RWPE1 (cell line): ENCODE measurements around the gene VASH2.

Experiments used
- CTCF ChIA-PET: fragments of 350-600 bp; sonication (Branson Sonifier 250); formaldehyde crosslinking; extraction: SDS; loops from one replicate; lab custom pipeline; 2021; lab: Yijun Ruan, JAX
- POLR2A ChIA-PET: fragments of 400-600 bp; formaldehyde crosslinking; extraction: SDS; loops from one replicate; lab custom pipeline; 2020; ENCODE audit warnings: antibody characterized with exemption; ENCODE audit not compliant: low non-redundant PET; lab: Yijun Ruan, JAX
- DNase-seq: peaks from one replicate; pipeline ENCODE4 v3.0.0; 2012; ENCODE audit warnings: low spot score
- H3K27ac ChIP-seq: fragments of 450-650 bp; 2 replicates; pipeline ENCODE4 v1.5.1; 2017
- TF ChIP-seq, protein P1 (sequence below): fragments of 450-650 bp; conservative IDR thresholded peaks from 2 replicates; pipeline ENCODE4 v1.5.1; 2017; ENCODE audit warnings: low read depth, mild to moderate bottlenecking

Gene VASH2

DNA sequence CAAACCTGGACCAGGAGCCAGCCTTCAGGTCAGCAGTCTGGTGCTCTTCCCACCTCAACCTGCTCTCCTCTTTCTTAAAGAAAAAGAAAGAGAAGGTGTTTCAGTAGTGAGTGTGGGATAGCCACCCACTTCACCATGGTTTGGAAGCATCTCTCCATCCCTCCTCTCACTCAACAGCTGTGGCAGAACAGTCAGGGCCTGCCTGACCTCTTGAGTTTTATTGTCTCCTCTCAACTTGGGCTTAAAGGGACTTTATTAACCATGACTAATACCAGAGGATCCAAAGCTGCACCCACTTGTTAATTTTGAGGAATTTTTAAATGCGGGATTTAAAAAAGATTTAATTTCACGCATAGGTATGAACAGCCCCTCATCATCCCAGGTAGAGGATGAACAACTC, 570 bp upstream of the VASH2 start:
- CTCF ChIA-PET: interaction anchor here (1.3 kb wide), 1 partner anchor 19 kb away, joined by 4 read pairs; no protein-coding TSS in a partner anchor
- TF ChIP-seq, protein P1, sequence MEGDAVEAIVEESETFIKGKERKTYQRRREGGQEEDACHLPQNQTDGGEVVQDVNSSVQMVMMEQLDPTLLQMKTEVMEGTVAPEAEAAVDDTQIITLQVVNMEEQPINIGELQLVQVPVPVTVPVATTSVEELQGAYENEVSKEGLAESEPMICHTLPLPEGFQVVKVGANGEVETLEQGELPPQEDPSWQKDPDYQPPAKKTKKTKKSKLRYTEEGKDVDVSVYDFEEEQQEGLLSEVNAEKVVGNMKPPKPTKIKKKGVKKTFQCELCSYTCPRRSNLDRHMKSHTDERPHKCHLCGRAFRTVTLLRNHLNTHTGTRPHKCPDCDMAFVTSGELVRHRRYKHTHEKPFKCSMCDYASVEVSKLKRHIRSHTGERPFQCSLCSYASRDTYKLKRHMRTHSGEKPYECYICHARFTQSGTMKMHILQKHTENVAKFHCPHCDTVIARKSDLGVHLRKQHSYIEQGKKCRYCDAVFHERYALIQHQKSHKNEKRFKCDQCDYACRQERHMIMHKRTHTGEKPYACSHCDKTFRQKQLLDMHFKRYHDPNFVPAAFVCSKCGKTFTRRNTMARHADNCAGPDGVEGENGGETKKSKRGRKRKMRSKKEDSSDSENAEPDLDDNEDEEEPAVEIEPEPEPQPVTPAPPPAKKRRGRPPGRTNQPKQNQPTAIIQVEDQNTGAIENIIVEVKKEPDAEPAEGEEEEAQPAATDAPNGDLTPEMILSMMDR: no peak
- H3K27ac ChIP-seq: no peak overlapping the region
- no peak for DNase-seq
- POLR2A ChIA-PET: no interaction called here

DNA sequence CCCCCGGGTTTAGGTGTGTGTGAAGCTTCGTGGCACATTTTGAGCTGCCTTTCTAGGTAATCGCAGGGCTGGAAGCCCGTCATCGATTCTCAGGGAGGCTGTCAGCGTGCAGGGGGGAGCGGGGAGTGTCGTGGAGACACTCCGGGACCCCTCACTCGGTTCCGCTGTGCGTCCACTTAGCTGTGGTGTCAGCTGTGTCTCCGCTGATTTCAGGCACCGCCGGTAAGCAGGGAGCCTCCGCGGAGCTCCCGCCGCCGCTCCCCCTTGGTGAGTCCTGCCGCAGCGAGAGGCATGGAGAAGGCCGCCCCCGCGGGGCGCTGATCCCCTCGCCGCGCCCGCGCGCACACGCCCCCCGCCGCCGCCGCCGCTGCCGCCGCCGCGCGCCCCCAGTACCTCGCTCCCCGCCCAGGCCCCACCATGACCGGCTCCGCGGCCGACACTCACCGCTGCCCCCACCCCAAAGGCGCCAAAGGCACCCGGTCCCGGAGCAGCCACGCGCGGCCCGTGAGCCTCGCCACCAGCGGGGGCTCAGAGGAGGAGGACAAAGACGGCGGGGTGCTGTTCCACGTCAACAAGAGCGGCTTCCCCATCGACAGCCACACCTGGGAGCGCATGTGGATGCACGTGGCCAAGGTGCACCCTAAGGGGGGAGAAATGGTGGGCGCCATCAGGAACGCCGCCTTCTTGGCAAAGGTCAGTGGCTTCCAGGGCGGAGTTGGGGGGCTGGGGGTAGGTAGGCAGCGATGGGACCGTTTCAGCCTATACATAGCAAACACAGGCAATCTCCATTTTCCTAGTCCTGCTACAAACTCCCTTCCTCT, 995 bp downstream of the VASH2 start:
- H3K27ac ChIP-seq: no peak overlapping the region
- ChIA-PET POLR2A (interaction anchor here (0.6 kb wide), 1 partner anchor 160 kb away, joined by 3 read pairs; no protein-coding TSS in a partner anchor), CTCF (interaction anchor here (0.9 to 1.3 kb wide), 3 partner anchors 17 to 202 kb away, joined by 3 to 5 read pairs (median 4); no protein-coding TSS in a partner anchor)
- no peak for DNase-seq
- TF ChIP-seq, protein P1: no peak

DNA sequence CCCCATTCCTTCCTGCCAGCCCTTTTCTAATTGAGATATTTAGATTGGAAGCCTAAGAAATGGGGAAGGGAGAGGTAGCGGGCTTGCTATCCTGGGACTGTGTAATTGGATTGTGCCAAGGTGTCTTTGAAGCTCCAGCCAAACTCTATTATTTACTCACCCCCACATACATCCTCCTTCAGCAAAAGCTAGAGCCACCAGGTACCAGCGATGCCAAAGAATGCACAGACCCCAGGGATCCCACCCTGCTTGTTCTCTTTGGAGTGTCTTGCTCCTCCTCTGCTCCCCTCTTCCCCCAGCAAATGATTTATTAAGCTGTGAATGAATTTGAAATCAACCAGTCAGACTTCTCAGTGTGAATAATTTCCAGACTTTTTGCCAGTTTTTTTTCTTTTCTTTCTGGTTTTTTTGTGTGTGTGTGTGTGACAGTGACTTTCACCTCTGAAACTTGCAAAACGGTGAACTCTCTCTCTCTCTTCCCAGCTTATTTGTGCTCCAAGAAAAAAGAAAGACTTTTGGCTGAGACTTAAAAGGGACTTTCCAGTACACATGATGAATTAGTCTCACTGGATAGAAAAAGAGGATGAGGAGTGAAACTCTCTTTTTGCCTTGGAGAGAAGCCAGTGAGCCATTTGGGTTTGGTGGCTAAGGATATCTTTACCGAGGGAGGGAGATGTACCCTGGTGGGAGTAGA, 1.8 kb downstream of the VASH2 start:
- TF ChIP-seq, protein P1: no peak
- no peak overlapping the region for H3K27ac ChIP-seq
- ChIA-PET CTCF (no interaction called here), POLR2A (no interaction called here)
- no peak for DNase-seq

DNA sequence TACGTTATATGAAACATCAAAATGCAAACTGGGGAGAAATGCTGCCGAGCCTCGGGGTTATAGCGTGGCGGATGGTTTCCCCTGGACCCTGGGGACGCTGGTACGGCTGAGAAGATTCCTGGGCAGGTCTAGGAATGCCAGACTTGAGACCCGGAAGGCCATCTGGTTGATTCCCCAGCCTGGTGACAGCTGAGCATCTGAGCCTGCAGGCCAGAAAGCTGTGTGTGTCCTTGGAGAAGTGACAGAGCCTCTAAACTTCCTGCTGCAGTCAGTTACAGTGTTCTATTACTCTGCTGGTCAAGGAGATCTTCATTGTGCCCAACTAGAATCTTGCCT, 2.3 kb downstream of the VASH2 start:
- no peak overlapping the region for H3K27ac ChIP-seq
- TF ChIP-seq, protein P1: no peak
- ChIA-PET CTCF (no interaction called here), POLR2A (no interaction called here)
- no peak for DNase-seq

DNA sequence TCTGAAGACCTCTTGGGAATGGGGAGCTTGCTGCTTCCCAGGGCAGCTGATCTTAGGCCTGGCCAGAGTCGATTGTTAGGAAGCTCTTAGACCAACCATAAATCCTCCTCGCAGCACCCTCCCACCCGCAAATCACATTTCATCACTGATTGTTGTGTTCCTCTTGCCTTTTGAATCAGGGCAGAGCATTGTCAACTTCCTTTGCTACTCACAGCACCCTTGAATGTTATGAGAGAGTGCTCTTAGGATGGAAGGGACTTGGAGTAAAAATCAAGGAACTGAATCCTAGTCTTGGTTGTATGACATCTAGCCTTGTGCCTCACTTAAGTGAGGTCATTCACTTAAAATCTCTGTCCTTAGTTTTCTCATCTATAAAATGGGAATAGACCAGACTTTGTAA, 3.0 kb downstream of the VASH2 start:
- TF ChIP-seq, protein P1: no peak
- H3K27ac ChIP-seq: no peak overlapping the region
- no peak for DNase-seq
- POLR2A ChIA-PET: no interaction called here
- CTCF ChIA-PET: no interaction called here

DNA sequence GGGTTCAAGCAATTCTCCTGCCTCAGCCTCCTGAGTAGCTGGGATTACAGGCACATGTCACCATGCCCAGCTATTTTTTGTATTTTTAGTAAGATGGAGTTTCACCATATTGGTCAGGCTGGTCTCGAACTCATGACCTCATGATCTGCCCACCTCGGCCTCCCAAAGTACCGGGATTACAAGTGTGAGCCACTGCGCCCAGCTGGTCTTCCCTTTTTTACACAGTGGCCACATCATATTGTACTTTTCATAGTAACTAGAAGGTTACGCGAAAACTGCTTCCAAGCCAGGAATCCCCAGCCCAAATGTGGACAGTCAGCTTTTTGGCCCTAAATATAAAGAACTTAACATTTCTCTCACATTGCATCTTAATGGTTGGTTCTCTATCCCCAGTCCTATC, 4.2 kb downstream of the VASH2 start:
- POLR2A ChIA-PET: no interaction called here
- TF ChIP-seq, protein P1: no peak

More for the DNA sequence above, 4.2 kb downstream of the VASH2 start:
- CTCF ChIA-PET: no interaction called here
- DNase-seq: no peak
- H3K27ac ChIP-seq: no peak overlapping the region
